Mammary epithelial cell (primary cell): ENCODE results near the gene DLG5.

Experiments used
- EZH2 ChIP-seq: IDR thresholded peaks from 2 replicates; pipeline ENCODE4 v1.6.1; 2012; ENCODE audit warnings: low read length, inconsistent platforms, borderline replicate concordance
- TF ChIP-seq, protein P1 (sequence below), 2 donors: IDR thresholded peaks in 1 of 2; conservative IDR thresholded peaks in 1 of 2; 2 replicates each; pipeline ENCODE4 v1.5.1; 2011 to 2012; ENCODE audit warnings: inconsistent platforms in 2 of 2, low read length in 2 of 2, mild to moderate bottlenecking in 2 of 2, control low read depth in 1 of 2, low read depth in 1 of 2; ENCODE audit not compliant: insufficient read depth in 1 of 2; ENCODE audit errors: extremely low read depth in 1 of 2

DNA sequence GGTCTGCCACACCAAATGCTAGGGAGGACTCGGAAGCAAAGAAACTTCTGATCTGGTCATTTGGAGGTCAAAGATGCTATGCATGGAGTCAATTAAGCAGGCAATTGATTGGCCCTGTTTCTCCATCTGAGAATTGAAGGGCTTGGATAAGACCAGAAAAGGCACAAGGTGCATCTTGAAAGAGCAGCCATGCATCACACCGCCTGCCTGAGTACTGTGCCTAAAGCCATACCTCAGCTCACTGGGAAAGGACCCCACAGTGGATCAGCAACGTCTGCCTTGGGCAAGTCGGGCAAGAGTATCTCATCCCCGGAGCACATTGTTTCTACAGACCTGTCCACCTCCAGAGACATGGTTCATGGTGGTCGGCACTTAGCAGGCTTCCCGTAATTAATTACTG lies 42.4 kb downstream of the DLG5 start:
- TF ChIP-seq, protein P1, sequence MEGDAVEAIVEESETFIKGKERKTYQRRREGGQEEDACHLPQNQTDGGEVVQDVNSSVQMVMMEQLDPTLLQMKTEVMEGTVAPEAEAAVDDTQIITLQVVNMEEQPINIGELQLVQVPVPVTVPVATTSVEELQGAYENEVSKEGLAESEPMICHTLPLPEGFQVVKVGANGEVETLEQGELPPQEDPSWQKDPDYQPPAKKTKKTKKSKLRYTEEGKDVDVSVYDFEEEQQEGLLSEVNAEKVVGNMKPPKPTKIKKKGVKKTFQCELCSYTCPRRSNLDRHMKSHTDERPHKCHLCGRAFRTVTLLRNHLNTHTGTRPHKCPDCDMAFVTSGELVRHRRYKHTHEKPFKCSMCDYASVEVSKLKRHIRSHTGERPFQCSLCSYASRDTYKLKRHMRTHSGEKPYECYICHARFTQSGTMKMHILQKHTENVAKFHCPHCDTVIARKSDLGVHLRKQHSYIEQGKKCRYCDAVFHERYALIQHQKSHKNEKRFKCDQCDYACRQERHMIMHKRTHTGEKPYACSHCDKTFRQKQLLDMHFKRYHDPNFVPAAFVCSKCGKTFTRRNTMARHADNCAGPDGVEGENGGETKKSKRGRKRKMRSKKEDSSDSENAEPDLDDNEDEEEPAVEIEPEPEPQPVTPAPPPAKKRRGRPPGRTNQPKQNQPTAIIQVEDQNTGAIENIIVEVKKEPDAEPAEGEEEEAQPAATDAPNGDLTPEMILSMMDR (conservative IDR thresholded peaks at IDR 0.05 in 1 of 2, IDR thresholded peaks at IDR 0.05 in 1 of 2; ENCODE audit: extremely low read depth in 1 of 2, insufficient read depth in 1 of 2, low read depth in 1 of 2, low read length in 2 of 2), result no peak
- TF ChIP-seq EZH2, result no peak
